Measurements from ENCODE around the gene SGTA.

GRCh38 chr19:2806736-2807378, 23.8 kb upstream of the SGTA start:
- no peak for TF ChIP-seq CTCF (IDR thresholded peaks at IDR 0.05)
- no peak for TF ChIP-seq POLR2A (IDR thresholded peaks at IDR 0.05)

Measured in thyroid gland (tissue), 4 donors.